Activated T-cell treated with anti-CD3 and anti-CD28 coated beads, Interleukin-2, amount 50 U/mL, for 24 hours (primary cell): ENCODE results near the gene SPEM2.

Source experiments
- DNase-seq: peaks from one replicate; pipeline ENCODE4 v3.0.0-alpha.2; 2020
- H3K27ac Mint-ChIP-seq: 2 replicates; pipeline ENCODE4 v1.8.0; 2020; ENCODE audit warnings: mild to moderate bottlenecking, mixed read lengths
- H3K27me3 Mint-ChIP-seq: 2 replicates; pipeline ENCODE4 v1.8.0; 2020; ENCODE audit warnings: mixed read lengths
- H3K36me3 Mint-ChIP-seq: 2 replicates; pipeline ENCODE4 v1.8.0; 2020; ENCODE audit warnings: low read depth, mixed read lengths
- H3K4me1 Mint-ChIP-seq: 2 replicates; pipeline ENCODE4 v1.8.0; 2020; ENCODE audit warnings: low read depth, mixed read lengths
- H3K4me3 Mint-ChIP-seq: 2 replicates; pipeline ENCODE4 v1.8.0; 2020; ENCODE audit warnings: mild to moderate bottlenecking, moderate library complexity, mixed read lengths
- H3K9me3 Mint-ChIP-seq: 2 replicates; pipeline ENCODE4 v1.8.0; 2020; ENCODE audit warnings: mixed read lengths

SPEM2 gene

DNA sequence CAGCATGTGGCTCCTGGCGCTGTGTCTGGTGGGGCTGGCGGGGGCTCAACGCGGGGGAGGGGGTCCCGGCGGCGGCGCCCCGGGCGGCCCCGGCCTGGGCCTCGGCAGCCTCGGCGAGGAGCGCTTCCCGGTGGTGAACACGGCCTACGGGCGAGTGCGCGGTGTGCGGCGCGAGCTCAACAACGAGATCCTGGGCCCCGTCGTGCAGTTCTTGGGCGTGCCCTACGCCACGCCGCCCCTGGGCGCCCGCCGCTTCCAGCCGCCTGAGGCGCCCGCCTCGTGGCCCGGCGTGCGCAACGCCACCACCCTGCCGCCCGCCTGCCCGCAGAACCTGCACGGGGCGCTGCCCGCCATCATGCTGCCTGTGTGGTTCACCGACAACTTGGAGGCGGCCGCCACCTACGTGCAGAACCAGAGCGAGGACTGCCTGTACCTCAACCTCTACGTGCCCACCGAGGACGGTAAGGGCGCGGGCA lies 17.1 kb upstream of the SPEM2 start:
- DNase-seq, result peak; percentile 57
- H3K27ac Mint-ChIP-seq, result no peak overlapping the region
- no peaks in the 10 kb centered on the region for H3K9me3 Mint-ChIP-seq
- H3K36me3 Mint-ChIP-seq, result peaks cover 6% of the 10 kb centered on the region
- no peak overlapping the region for H3K4me3 Mint-ChIP-seq
- H3K27me3 Mint-ChIP-seq, result peaks cover 8% of the 10 kb centered on the region
- H3K4me1 Mint-ChIP-seq, result peaks cover 7% of the 10 kb centered on the region

- H3K4me3 Mint-ChIP-seq, result no peak overlapping the region
- H3K36me3 Mint-ChIP-seq, result peaks cover under 1% of the 10 kb centered on the region
- H3K27me3 Mint-ChIP-seq, result peaks cover 8% of the 10 kb centered on the region
- H3K27ac Mint-ChIP-seq, result peak overlapping the region; percentile 36
- no peak for DNase-seq
- H3K4me1 Mint-ChIP-seq, result peaks cover 7% of the 10 kb centered on the region
- no peaks in the 10 kb centered on the region for H3K9me3 Mint-ChIP-seq
Measured at GRCh38 chr17:7408863-7409262, 16.6 kb upstream of the SPEM2 start.

DNA sequence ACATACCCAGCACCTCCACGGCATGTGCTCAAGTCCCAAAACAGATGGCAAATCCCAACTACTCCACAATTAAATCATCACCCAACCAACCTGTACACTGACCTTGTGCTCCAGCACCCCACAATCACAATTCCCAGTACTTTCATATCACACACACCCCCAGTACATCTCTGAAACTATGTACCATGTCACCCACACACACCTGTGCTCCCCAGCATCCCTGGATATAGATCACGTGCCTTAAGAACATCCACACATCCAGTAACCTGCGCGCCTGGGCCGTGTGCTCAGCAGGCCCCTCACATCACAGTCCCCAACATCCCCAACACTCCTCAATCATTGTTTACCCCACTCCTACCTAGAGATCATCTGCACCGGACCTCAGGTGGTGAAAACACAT lies 15.7 kb upstream of the SPEM2 start:
- no peak for DNase-seq
- Mint-ChIP-seq H3K27me3 (peaks cover 8% of the 10 kb centered on the region), H3K4me1 (peaks cover 7% of the 10 kb centered on the region), H3K4me3 (no peak overlapping the region), H3K9me3 (no peaks in the 10 kb centered on the region), H3K27ac (no peak overlapping the region), H3K36me3 (no peaks in the 10 kb centered on the region)

DNA sequence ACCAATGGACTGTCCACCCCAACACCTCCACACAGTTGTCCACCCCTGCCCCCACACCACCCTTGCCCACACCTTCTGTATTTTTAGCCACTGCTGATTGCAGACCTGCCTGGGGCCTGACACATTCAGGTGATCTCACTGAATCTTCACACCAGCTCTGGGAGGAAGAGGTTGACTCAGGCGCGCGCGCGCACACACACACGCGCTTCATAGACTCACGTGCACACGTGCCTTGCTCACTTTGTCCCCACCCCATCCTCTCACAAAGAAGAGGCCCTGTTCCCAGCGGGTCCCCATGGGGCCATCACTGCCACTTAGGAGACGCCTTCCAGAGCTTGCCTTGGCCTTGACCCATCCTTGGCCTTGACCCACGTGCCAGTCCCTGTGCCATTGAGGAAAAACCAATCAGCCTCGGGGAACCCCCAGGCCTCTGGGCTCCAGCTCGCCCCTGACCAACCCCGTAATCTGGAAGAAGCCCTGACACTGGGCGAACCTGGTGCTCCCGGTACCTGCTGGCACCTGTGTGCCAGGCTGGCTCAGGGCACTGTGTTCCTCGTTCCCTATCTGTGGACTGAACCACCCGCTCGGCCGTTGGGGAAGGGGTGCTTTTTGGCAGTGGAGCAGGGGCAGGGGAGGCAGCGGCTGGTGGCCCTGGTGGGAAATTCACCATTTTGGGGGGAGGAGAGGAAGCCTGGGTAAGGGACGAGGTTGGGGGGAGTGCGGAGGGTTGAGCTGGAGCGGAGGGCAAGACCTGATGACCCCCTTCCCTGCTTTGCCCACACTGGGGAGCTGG lies 14.6 kb upstream of the SPEM2 start:
- Mint-ChIP-seq H3K27ac (no peak overlapping the region), H3K4me3 (no peak overlapping the region), H3K27me3 (peaks cover 4% of the 10 kb centered on the region)

GRCh38 chr17:7411427-7411750 lies 14.0 kb upstream of the SPEM2 start:
- Mint-ChIP-seq H3K4me1 (peaks cover 3% of the 10 kb centered on the region), H3K27me3 (no peaks in the 10 kb centered on the region), H3K4me3 (no peak overlapping the region), H3K9me3 (no peaks in the 10 kb centered on the region), H3K36me3 (no peaks in the 10 kb centered on the region), H3K27ac (no peak overlapping the region)
- DNase-seq, result no peak

More for the DNA sequence above, 14.6 kb upstream of the SPEM2 start:
- Mint-ChIP-seq H3K9me3 (no peaks in the 10 kb centered on the region), H3K4me1 (peaks cover 3% of the 10 kb centered on the region), H3K36me3 (no peaks in the 10 kb centered on the region)
- DNase-seq, result no peak

GRCh38 chr17:7413346-7413985 lies 11.9 kb upstream of the SPEM2 start:
- no peak overlapping the region for H3K4me3 Mint-ChIP-seq
- H3K27ac Mint-ChIP-seq, result no peak overlapping the region
- H3K4me1 Mint-ChIP-seq, result peaks cover 3% of the 10 kb centered on the region
- DNase-seq, result no peak
- no peaks in the 10 kb centered on the region for H3K27me3 Mint-ChIP-seq
- no peaks in the 10 kb centered on the region for H3K9me3 Mint-ChIP-seq
- no peaks in the 10 kb centered on the region for H3K36me3 Mint-ChIP-seq

DNA sequence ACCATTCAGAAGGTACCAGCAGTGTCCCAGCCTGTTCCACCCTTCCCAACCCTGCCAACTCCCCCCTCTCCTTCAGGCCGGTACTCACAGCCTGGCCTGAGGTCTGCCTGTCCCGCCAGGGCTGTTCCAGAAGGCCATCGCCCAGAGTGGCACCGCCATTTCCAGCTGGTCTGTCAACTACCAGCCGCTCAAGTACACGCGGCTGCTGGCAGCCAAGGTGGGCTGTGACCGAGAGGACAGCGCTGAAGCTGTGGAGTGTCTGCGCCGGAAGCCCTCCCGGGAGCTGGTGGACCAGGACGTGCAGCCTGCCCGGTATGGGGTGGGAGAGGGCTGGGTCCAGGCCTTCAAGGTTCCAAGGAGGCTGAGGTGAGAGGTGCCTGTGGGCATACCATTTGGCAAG lies 10.6 kb upstream of the SPEM2 start:
- H3K4me1 Mint-ChIP-seq, result no peaks in the 10 kb centered on the region
- no peaks in the 10 kb centered on the region for H3K27me3 Mint-ChIP-seq
- DNase-seq, result no peak
- no peaks in the 10 kb centered on the region for H3K9me3 Mint-ChIP-seq
- H3K36me3 Mint-ChIP-seq, result no peaks in the 10 kb centered on the region
- H3K27ac Mint-ChIP-seq, result no peak overlapping the region
- H3K4me3 Mint-ChIP-seq, result no peak overlapping the region

DNA sequence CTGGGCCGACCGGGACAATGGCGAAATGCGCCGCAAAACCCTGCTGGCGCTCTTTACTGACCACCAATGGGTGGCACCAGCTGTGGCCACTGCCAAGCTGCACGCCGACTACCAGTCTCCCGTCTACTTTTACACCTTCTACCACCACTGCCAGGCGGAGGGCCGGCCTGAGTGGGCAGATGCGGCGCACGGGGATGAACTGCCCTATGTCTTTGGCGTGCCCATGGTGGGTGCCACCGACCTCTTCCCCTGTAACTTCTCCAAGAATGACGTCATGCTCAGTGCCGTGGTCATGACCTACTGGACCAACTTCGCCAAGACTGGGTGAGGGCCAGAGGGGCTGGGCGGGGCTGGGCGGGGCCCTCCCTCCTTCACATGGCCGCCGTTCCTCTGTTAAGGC lies 9.6 kb upstream of the SPEM2 start:
- H3K4me1 Mint-ChIP-seq, result no peaks in the 10 kb centered on the region
- H3K9me3 Mint-ChIP-seq, result no peaks in the 10 kb centered on the region
- no peaks in the 10 kb centered on the region for H3K27me3 Mint-ChIP-seq
- no peaks in the 10 kb centered on the region for H3K36me3 Mint-ChIP-seq
- no peak overlapping the region for H3K4me3 Mint-ChIP-seq
- H3K27ac Mint-ChIP-seq, result no peak overlapping the region
- no peak for DNase-seq

- H3K27me3 Mint-ChIP-seq, result no peaks in the 10 kb centered on the region
- H3K4me1 Mint-ChIP-seq, result no peaks in the 10 kb centered on the region
- H3K36me3 Mint-ChIP-seq, result no peaks in the 10 kb centered on the region
- H3K4me3 Mint-ChIP-seq, result no peak overlapping the region
- no peak for DNase-seq
- H3K9me3 Mint-ChIP-seq, result no peaks in the 10 kb centered on the region
- H3K27ac Mint-ChIP-seq, result no peak overlapping the region
Measured at GRCh38 chr17:7416323-7416722, 9.1 kb upstream of the SPEM2 start.

DNA sequence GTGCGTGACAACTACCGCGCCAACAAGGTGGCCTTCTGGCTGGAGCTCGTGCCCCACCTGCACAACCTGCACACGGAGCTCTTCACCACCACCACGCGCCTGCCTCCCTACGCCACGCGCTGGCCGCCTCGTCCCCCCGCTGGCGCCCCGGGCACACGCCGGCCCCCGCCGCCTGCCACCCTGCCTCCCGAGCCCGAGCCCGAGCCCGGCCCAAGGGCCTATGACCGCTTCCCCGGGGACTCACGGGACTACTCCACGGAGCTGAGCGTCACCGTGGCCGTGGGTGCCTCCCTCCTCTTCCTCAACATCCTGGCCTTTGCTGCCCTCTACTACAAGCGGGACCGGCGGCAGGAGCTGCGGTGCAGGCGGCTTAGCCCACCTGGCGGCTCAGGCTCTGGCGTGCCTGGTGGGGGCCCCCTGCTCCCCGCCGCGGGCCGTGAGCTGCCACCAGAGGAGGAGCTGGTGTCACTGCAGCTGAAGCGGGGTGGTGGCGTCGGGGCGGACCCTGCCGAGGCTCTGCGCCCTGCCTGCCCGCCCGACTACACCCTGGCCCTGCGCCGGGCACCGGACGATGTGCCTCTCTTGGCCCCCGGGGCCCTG lies 8.3 kb upstream of the SPEM2 start:
- Mint-ChIP-seq H3K36me3 (no peaks in the 10 kb centered on the region), H3K4me3 (no peak overlapping the region), H3K27ac (no peak overlapping the region), H3K27me3 (no peaks in the 10 kb centered on the region), H3K4me1 (no peaks in the 10 kb centered on the region), H3K9me3 (no peaks in the 10 kb centered on the region)
- no peak for DNase-seq

DNA sequence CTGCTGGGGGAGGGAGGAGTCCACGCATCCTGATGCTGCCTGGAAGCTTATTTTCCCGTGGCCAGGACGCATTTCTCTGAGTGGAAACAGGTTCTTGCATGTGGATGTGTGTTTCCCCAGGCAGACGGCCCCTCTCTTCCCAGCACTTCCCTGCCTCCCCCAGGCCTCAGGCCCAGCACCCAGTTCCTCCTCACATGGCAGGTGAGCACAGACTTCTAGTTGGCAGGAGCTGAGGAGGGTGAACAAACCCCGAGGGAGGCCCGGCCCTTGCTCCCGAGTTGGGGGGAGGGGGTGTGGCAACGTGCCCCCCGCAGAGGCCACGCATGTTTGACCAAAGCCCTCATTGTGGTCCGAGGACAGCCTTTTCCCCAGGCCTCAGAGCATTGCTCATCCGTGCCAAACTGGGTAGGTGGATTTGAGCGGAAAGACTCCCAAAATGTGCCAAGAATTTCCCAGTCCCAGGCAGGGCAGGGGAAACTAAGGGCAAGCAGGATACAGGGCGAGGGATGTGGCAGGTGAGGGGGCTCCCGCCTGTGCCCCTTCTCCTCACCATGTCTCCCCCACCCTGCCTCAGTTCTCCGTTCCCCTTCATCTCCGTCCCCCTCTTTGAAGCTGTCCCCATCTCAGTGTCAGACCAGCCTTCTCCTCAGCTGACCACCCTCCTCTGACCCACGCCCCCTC lies 6.8 kb upstream of the SPEM2 start:
- Mint-ChIP-seq H3K4me3 (no peak overlapping the region), H3K9me3 (no peaks in the 10 kb centered on the region), H3K4me1 (no peaks in the 10 kb centered on the region), H3K27me3 (no peaks in the 10 kb centered on the region), H3K27ac (no peak overlapping the region), H3K36me3 (no peaks in the 10 kb centered on the region)
- DNase-seq, result no peak

GRCh38 chr17:7419819-7420610 lies 5.4 kb upstream of the SPEM2 start, which contains the start of gene SPEM1:
Gene SPEM1, plus strand, starts transcription at chr17:7420324. Its CDS starts 61 bp downstream, at chr17:7420385.
- Mint-ChIP-seq H3K27ac (no peak within 1 kb of the TSS), H3K9me3 (no peaks in the 10 kb centered on the region), H3K4me3 (no peak within 1 kb of the TSS), H3K27me3 (no peaks in the 10 kb centered on the region), H3K4me1 (no peaks in the 10 kb centered on the region), H3K36me3 (no peaks in the 10 kb centered on the region)
- DNase-seq, result no peak

- no peaks in the 10 kb centered on the region for H3K9me3 Mint-ChIP-seq
- DNase-seq, result no peak
- no peaks in the 10 kb centered on the region for H3K36me3 Mint-ChIP-seq
- no peaks in the 10 kb centered on the region for H3K4me1 Mint-ChIP-seq
- no peaks in the 10 kb centered on the region for H3K27me3 Mint-ChIP-seq
- no peak overlapping the region for H3K27ac Mint-ChIP-seq
- no peak overlapping the region for H3K4me3 Mint-ChIP-seq
Measured at GRCh38 chr17:7421186-7421585, 4.2 kb upstream of the SPEM2 start.

DNA sequence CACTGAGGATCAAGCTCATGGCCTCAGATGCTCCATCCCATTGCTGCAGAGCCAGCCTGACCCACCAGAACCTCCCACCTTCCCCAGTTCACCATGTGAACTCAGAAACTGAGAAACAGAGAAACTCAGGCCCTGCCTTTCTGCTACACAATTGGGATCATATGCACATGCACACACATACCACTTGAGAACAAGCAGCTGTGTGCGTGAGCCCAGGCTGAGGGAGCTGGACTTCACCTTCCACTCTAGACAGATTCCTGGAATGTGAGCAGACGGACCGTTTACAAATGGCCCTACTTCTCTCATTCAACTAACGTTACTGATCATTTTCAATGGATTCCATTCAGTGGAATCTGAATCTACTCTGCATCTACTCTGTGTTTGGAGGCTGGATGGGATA lies 1.7 kb upstream of the SPEM2 start:
- H3K4me3 Mint-ChIP-seq, result no peak overlapping the region
- H3K9me3 Mint-ChIP-seq, result no peaks in the 10 kb centered on the region
- H3K27ac Mint-ChIP-seq, result no peak overlapping the region
- no peaks in the 10 kb centered on the region for H3K4me1 Mint-ChIP-seq
- no peaks in the 10 kb centered on the region for H3K36me3 Mint-ChIP-seq
- no peaks in the 10 kb centered on the region for H3K27me3 Mint-ChIP-seq
- DNase-seq, result no peak
